Measurements from ENCODE around the gene EXOC4.

GRCh38 chr7:133718131-133718530, 465.3 kb downstream of the EXOC4 start:
- TF ChIP-seq CTCF (IDR thresholded peaks at IDR 0.05; ENCODE audit: extremely low read depth in 1 of 2, insufficient read depth in 1 of 2, low read depth in 1 of 2, low read length in 2 of 2) (no peak), POLR2AphosphoS5 (IDR thresholded peaks at IDR 0.05; ENCODE audit: insufficient read depth, low read depth, low read length) (no peak), POLR2A (IDR thresholded peaks at IDR 0.05; ENCODE audit: low read depth, low read length) (no peak)
